Stimulated activated CD4-positive, alpha-beta T cell treated with anti-CD3 and anti-CD28 coated beads, Interleukin-15, amount 100 ng/mL, for 48 hours (primary cell): ENCODE measurements around the gene OSBPL8.

Experiments used
- DNase-seq, 2 donors: peaks; one replicate each; pipeline ENCODE4 v3.0.0-alpha.2; 2020; ENCODE audit warnings: low read depth in 2 of 2

The OSBPL8 gene

GRCh38 chr12:76310110-76310509, 249.5 kb downstream of the OSBPL8 start:
- DNase-seq: no peak

- DNase-seq: no peak
These were observed 250.7 kb downstream of the OSBPL8 start for GRCh38 chr12:76308866-76309265.

GRCh38 chr12:76307083-76307482, 252.5 kb downstream of the OSBPL8 start:
- no peak for DNase-seq

- DNase-seq: no peak
These were observed 255.5 kb downstream of the OSBPL8 start for GRCh38 chr12:76303989-76304460.

GRCh38 chr12:76303365-76303764, 256.2 kb downstream of the OSBPL8 start:
- no peak for DNase-seq
